ENCODE measurements around the gene HEPN1.

The HEPN1 gene

DNA sequence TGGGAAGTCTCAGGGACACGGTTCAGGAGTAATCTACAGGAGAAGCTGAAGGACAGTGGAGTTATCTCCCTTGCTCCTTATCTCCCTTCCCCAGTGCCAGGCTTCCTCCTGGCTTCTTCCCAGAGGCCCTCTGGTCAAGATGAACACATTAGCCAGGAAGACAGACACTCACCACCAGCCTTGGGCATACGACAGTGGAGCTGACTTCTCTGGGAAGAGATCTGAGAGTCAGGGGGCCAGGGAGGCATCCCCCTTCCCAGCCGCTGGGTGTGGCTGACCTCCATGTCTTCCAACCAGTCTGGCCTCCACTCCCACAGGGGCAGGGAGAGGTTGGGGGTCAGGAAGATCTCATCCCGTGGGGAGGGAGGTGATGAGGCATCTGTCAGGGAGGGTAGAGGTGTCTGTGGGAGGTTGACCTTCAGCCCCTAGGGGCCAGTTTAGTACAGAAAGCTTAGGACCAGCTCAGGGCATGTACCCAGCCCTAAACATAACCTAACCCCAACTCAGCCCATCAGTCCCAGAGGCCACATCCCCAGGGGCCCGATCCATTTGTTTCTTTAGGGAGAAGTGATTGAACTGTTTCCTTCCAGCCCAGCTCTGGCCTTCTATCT lies 34.1 kb upstream of the HEPN1 start:
- Histone ChIP-seq H2BK15ac (ENCODE audit: low read length) (no peak overlapping the region), H3K9ac (ENCODE audit: low read depth, low read length, poor library complexity) (no peak overlapping the region), H3K18ac (ENCODE audit: low read length) (no peak overlapping the region), H4K8ac (ENCODE audit: low read depth, low read length) (no peak overlapping the region), H2AFZ (ENCODE audit: low read length) (no peak overlapping the region), H3K4me2 (ENCODE audit: insufficient read depth, low read length, poor library complexity, severe bottlenecking) (no peak overlapping the region), H3K4me3 (ENCODE audit: low read length in 2 of 2) (no peak overlapping the region), H2BK5ac (ENCODE audit: low read length) (no peak overlapping the region), H2BK120ac (ENCODE audit: low read depth, low read length) (no peak overlapping the region), H4K91ac (ENCODE audit: low read depth, low read length, poor library complexity) (no peak overlapping the region), H3K4me1 (ENCODE audit: control insufficient read depth in 2 of 2, insufficient read depth in 1 of 2, low read depth in 1 of 2, low read length in 2 of 2) (peaks cover 6% of the 10 kb centered on the region in 2 donors), H3K27me3 (ENCODE audit: control insufficient read depth in 3 of 3, insufficient read depth in 3 of 3, low read depth in 1 of 3, low read length in 3 of 3) (peaks cover 0 to 22% (median 0%) of the 10 kb centered on the region in 3 experiments), H2AK5ac (ENCODE audit: low read depth, low read length) (no peak overlapping the region), H3K14ac (ENCODE audit: low read length) (no peak overlapping the region), H3K9me3 (replicated peaks in 1 of 2; ENCODE audit: control insufficient read depth in 2 of 2, insufficient read depth in 1 of 2, low read depth in 1 of 2, low read length in 2 of 2) (no peaks in the 10 kb centered on the region), H3K36me3 (replicated peaks in 1 of 2; ENCODE audit: control insufficient read depth in 2 of 2, insufficient read depth in 2 of 2, low read length in 2 of 2) (no peaks in the 10 kb centered on the region), H3K79me1 (ENCODE audit: low read depth, low read length) (no peaks in the 10 kb centered on the region), H3K4ac (ENCODE audit: low read length) (no peak overlapping the region), H2BK12ac (ENCODE audit: low read length) (no peak overlapping the region), H3K23ac (ENCODE audit: low read depth, low read length, poor library complexity) (no peak overlapping the region), H3K27ac (replicated peaks; ENCODE audit: low read length) (no peak overlapping the region)
- WGBS, 2 donors (ENCODE audit: extremely low coverage in 2 of 2, insufficient read length in 2 of 2, insufficient replicate concordance in 1 of 2) = no CpG with 5 or more reads among the region's 5 CpGs
- DNase-seq (ENCODE audit: low spot score) = no peak

DNA sequence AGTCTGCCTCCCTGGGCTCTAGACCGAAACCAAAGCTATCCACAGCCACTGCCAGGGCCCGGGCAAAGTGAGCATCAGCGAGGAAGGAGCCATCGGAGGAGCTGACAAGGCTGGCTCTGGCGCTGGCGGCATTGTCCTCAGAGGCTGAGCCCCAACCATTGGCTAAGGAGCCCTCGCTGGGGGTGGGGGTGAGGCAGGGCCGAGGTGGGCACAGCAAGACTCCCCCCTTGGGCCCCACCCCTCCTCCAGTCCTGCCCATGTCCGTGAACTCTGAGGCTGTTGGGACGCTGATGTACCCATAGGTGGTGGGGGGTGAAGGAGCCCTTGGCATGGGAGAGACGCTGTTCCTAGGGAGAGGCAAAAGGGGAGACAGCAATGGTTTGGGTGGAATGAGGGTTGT lies 32.6 kb upstream of the HEPN1 start:
- H4K8ac ChIP-seq (ENCODE audit: low read depth, low read length) = no peak overlapping the region
- H2BK12ac ChIP-seq (ENCODE audit: low read length) = peak overlapping the region; percentile 36
- H3K79me1 ChIP-seq (ENCODE audit: low read depth, low read length) = peaks cover 2% of the 10 kb centered on the region
- H3K9me3 ChIP-seq (replicated peaks in 1 of 2; ENCODE audit: control insufficient read depth in 2 of 2, insufficient read depth in 1 of 2, low read depth in 1 of 2, low read length in 2 of 2) = no peaks in the 10 kb centered on the region
- H3K18ac ChIP-seq (ENCODE audit: low read length) = no peak overlapping the region
- H2AK5ac ChIP-seq (ENCODE audit: low read depth, low read length) = peak overlapping the region; percentile 27
- no peak overlapping the region for H2BK5ac ChIP-seq (ENCODE audit: low read length)
- H3K4me2 ChIP-seq (ENCODE audit: insufficient read depth, low read length, poor library complexity, severe bottlenecking) = no peak overlapping the region
- no peak overlapping the region for H3K9ac ChIP-seq (ENCODE audit: low read depth, low read length, poor library complexity)
- H2BK120ac ChIP-seq (ENCODE audit: low read depth, low read length) = no peak overlapping the region
- DNase-seq (ENCODE audit: low spot score) = no peak
- no peak overlapping the region for H3K14ac ChIP-seq (ENCODE audit: low read length)
- peaks cover 6 to 10% of the 10 kb centered on the region in 2 donors for H3K4me1 ChIP-seq (ENCODE audit: control insufficient read depth in 2 of 2, insufficient read depth in 1 of 2, low read depth in 1 of 2, low read length in 2 of 2)
- H4K91ac ChIP-seq (ENCODE audit: low read depth, low read length, poor library complexity) = no peak overlapping the region
- H3K4ac ChIP-seq (ENCODE audit: low read length) = no peak overlapping the region
- no peak overlapping the region for H3K4me3 ChIP-seq (ENCODE audit: low read length in 2 of 2)
- H3K23ac ChIP-seq (ENCODE audit: low read depth, low read length, poor library complexity) = peak overlapping the region; percentile 29
- no peak overlapping the region for H2AFZ ChIP-seq (ENCODE audit: low read length)
- no peak overlapping the region for H2BK15ac ChIP-seq (ENCODE audit: low read length)
- peaks cover 0 to 36% (median 0%) of the 10 kb centered on the region in 3 experiments for H3K27me3 ChIP-seq (ENCODE audit: control insufficient read depth in 3 of 3, insufficient read depth in 3 of 3, low read depth in 1 of 3, low read length in 3 of 3)
- WGBS, 2 donors (ENCODE audit: extremely low coverage in 2 of 2, insufficient read length in 2 of 2, insufficient replicate concordance in 1 of 2) = no CpG with 5 or more reads among the region's 11 CpGs
- H3K36me3 ChIP-seq (replicated peaks in 1 of 2; ENCODE audit: control insufficient read depth in 2 of 2, insufficient read depth in 2 of 2, low read length in 2 of 2) = no peaks in the 10 kb centered on the region
- no peak overlapping the region for H3K27ac ChIP-seq (replicated peaks; ENCODE audit: low read length)

DNA sequence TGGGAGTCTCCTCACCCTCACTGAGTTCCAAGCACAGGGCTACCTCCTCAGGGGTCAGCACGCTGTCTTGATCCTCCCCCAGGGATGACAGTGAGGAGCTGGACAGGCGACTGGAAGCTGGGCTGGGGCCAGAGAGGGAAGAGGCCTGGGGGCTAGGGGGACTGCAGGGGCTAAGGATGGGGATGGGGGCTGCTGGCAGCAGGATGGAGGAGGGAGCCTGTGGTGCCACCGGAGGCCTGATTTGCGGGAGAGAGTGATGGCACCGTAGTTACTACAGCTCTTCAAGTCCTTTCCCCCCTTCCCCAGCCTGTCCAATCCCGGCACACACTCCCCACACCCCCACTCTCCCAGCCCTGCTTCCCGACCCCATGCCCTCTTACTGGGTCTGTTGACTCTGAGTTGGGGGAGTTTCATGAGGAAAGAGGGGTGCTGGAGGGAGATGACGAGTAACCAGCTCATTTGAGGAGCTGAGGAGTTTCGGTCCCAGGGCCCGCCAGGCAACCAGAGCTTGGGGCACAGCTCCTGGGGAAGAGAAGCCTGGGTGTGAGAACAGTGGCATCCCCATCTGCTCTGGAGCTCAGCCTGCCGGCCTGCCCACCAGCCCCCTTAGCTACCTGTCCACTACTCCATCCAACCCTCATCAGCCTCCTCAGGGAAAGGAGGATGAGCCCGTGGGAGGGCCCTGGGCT lies 31.9 kb upstream of the HEPN1 start:
- no peak overlapping the region for H2BK15ac ChIP-seq (ENCODE audit: low read length)
- no peak overlapping the region for H3K18ac ChIP-seq (ENCODE audit: low read length)
- H4K8ac ChIP-seq (ENCODE audit: low read depth, low read length) = no peak overlapping the region
- no peaks in the 10 kb centered on the region for H3K36me3 ChIP-seq (replicated peaks in 1 of 2; ENCODE audit: control insufficient read depth in 2 of 2, insufficient read depth in 2 of 2, low read length in 2 of 2)
- H2BK120ac ChIP-seq (ENCODE audit: low read depth, low read length) = no peak overlapping the region
- peaks cover 6 to 9% of the 10 kb centered on the region in 2 donors for H3K4me1 ChIP-seq (ENCODE audit: control insufficient read depth in 2 of 2, insufficient read depth in 1 of 2, low read depth in 1 of 2, low read length in 2 of 2)
- H3K9ac ChIP-seq (ENCODE audit: low read depth, low read length, poor library complexity) = no peak overlapping the region
- no peak overlapping the region for H3K4me3 ChIP-seq (ENCODE audit: low read length in 2 of 2)
- no peak overlapping the region for H2BK12ac ChIP-seq (ENCODE audit: low read length)
- H3K4me2 ChIP-seq (ENCODE audit: insufficient read depth, low read length, poor library complexity, severe bottlenecking) = no peak overlapping the region
- no peak overlapping the region for H2BK5ac ChIP-seq (ENCODE audit: low read length)
- H3K9me3 ChIP-seq (replicated peaks in 1 of 2; ENCODE audit: control insufficient read depth in 2 of 2, insufficient read depth in 1 of 2, low read depth in 1 of 2, low read length in 2 of 2) = no peaks in the 10 kb centered on the region
- no peak overlapping the region for H2AK5ac ChIP-seq (ENCODE audit: low read depth, low read length)
- H3K79me1 ChIP-seq (ENCODE audit: low read depth, low read length) = peaks cover 3% of the 10 kb centered on the region
- H3K23ac ChIP-seq (ENCODE audit: low read depth, low read length, poor library complexity) = no peak overlapping the region
- no peak overlapping the region for H3K27ac ChIP-seq (replicated peaks; ENCODE audit: low read length)
- no CpG with 5 or more reads among the region's 12 CpGs for WGBS, 2 donors (ENCODE audit: extremely low coverage in 2 of 2, insufficient read length in 2 of 2, insufficient replicate concordance in 1 of 2)
- no peak for DNase-seq (ENCODE audit: low spot score)
- no peak overlapping the region for H4K91ac ChIP-seq (ENCODE audit: low read depth, low read length, poor library complexity)
- no peak overlapping the region for H3K4ac ChIP-seq (ENCODE audit: low read length)
- no peak overlapping the region for H3K14ac ChIP-seq (ENCODE audit: low read length)
- peaks cover 0 to 41% (median 0%) of the 10 kb centered on the region in 3 experiments for H3K27me3 ChIP-seq (ENCODE audit: control insufficient read depth in 3 of 3, insufficient read depth in 3 of 3, low read depth in 1 of 3, low read length in 3 of 3)
- no peak overlapping the region for H2AFZ ChIP-seq (ENCODE audit: low read length)

DNA sequence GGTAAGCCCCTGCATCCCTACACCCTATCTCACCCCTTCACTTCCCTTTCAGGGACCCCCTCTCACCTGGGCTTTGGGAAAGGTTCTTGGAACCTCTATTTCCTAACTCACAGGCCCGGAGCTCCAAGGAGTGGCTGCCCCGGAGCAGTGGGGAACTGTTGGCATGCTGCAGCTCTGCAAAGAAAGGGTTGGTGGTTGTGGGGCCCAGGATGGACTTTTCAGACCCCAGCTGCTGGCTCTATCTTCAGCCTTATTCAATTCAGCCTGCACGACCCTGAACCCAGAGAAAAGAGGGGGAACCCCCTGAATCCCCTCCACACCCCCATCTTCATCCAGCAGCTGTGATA lies 31.4 kb upstream of the HEPN1 start:
- H3K9me3 ChIP-seq (replicated peaks in 1 of 2; ENCODE audit: control insufficient read depth in 2 of 2, insufficient read depth in 1 of 2, low read depth in 1 of 2, low read length in 2 of 2) = no peaks in the 10 kb centered on the region
- no peak overlapping the region for H3K9ac ChIP-seq (ENCODE audit: low read depth, low read length, poor library complexity)
- no peak overlapping the region for H2BK120ac ChIP-seq (ENCODE audit: low read depth, low read length)
- no peak overlapping the region for H3K23ac ChIP-seq (ENCODE audit: low read depth, low read length, poor library complexity)
- H4K8ac ChIP-seq (ENCODE audit: low read depth, low read length) = no peak overlapping the region
- DNase-seq (ENCODE audit: low spot score) = no peak
- H2BK15ac ChIP-seq (ENCODE audit: low read length) = no peak overlapping the region
- no peak overlapping the region for H2AK5ac ChIP-seq (ENCODE audit: low read depth, low read length)
- no peaks in the 10 kb centered on the region for H3K36me3 ChIP-seq (replicated peaks in 1 of 2; ENCODE audit: control insufficient read depth in 2 of 2, insufficient read depth in 2 of 2, low read length in 2 of 2)
- no peak overlapping the region for H2BK12ac ChIP-seq (ENCODE audit: low read length)
- no peak overlapping the region for H3K4me3 ChIP-seq (ENCODE audit: low read length in 2 of 2)
- H3K79me1 ChIP-seq (ENCODE audit: low read depth, low read length) = peaks cover 3% of the 10 kb centered on the region
- no peak overlapping the region for H3K18ac ChIP-seq (ENCODE audit: low read length)
- no peak overlapping the region for H3K14ac ChIP-seq (ENCODE audit: low read length)
- H2BK5ac ChIP-seq (ENCODE audit: low read length) = no peak overlapping the region
- H3K4me1 ChIP-seq (ENCODE audit: control insufficient read depth in 2 of 2, insufficient read depth in 1 of 2, low read depth in 1 of 2, low read length in 2 of 2) = peaks cover under 1 to 6% of the 10 kb centered on the region in 2 donors
- H3K27ac ChIP-seq (replicated peaks; ENCODE audit: low read length) = no peak overlapping the region
- peaks cover 0 to 46% (median 0%) of the 10 kb centered on the region in 3 experiments for H3K27me3 ChIP-seq (ENCODE audit: control insufficient read depth in 3 of 3, insufficient read depth in 3 of 3, low read depth in 1 of 3, low read length in 3 of 3)
- no CpG with 5 or more reads among the region's 3 CpGs for WGBS, 2 donors (ENCODE audit: extremely low coverage in 2 of 2, insufficient read length in 2 of 2, insufficient replicate concordance in 1 of 2)
- no peak overlapping the region for H2AFZ ChIP-seq (ENCODE audit: low read length)
- H4K91ac ChIP-seq (ENCODE audit: low read depth, low read length, poor library complexity) = no peak overlapping the region
- H3K4ac ChIP-seq (ENCODE audit: low read length) = no peak overlapping the region
- H3K4me2 ChIP-seq (ENCODE audit: insufficient read depth, low read length, poor library complexity, severe bottlenecking) = no peak overlapping the region
